DMS79 (cell line): ENCODE measurements around the gene ASXL1.
"Not testable (repeated sequence)": the region's sequence is repeated elsewhere in the genome, so short reads cannot be mapped to it uniquely, and the experiment has no call there.

Experiments
- DNase-seq: peaks from one replicate; lab custom pipeline; 2025; lab: John Stamatoyannopoulos, UW

Gene ASXL1

DNA sequence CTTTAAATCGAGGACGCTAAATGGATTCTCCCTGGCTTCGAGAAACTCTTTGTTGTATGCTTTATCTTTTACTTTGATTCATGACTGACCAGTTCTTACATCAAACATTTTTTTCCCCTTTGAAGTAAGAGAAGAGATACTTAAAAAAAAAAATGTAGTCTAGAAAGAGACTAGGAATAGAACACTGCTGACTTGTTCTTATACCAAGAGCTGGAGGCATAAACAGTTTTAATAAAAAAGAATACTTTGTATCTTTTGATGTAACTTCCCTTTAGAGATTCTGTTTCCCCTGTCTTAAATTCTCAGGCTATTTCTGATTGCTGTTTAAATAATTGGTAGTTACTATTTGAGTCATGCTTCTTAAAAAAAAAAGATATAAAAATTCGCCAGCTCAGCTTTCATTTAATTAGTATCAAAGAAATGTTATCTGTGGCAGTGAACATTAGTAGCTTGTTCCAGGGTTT is 4.8 kb downstream of the ASXL1 start:
- DNase-seq, result no peak

DNA sequence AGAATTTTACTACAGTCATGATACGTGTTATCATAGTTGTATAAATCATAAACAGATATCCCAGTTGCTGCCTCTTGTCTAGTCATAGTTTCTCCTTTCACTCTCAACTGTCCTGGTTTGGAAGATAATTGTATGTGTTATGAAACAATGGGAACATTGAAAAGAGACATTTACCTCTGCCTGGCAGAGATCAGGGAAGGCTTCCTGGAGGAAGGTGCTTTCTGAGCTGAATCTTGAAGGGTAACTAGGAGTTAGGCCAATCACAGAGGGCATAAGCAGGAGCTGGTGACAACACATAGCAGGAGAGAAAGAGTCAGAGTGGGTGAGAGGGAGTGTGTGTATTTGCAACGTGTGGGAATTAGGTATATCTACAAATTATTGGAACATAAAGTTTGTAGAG is 5.4 kb downstream of the ASXL1 start:
- no peak for DNase-seq

DNA sequence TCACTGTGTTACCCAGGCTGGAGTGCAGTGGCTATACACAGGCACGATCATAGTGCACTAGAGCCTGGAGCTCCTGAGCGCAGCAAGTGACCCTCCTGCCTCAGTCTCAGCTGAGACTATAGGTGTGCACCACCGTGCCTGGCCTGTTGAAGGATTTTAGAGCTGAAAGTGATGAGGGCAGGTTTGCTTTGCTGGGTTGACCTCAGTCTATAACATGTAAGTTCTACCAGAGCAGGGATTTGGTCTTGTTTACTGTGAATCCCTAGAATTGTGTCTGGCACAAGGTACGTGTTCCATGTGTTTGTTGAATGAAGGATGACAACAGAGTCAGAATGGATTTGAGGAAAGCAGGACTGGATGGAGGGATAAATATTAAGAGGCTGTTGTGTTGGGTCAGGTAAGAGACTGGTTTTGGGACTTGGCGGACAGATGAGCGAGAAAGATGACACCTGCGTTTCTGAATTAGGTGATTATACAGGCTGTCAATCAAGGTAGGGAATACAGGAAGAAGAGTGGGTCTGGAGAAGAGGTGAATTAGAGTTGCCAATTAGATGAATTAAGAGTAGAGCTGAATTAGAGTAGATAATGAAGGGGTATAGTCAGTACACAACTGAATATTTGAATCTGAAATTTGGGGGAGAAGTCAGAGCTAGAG is 6.5 kb downstream of the ASXL1 start:
- DNase-seq, result no peak

DNA sequence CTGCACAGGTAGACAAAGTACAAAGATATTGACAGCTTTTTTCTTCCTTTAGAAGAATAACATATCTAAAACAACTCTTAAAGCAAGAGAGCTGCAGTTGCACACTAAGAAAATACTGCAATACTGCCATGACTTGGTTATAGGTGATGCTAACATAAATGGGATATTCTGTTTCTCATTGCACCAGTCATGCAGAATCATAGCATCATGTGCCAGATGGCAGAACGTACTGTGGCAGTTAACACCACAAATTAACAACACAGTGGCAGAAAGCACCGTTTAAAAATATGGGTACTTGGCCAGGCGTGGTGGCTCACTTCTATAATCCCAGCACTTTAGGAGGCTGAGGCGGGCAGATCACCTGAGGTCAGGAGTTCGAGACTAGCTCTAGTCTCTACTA is 7.4 kb downstream of the ASXL1 start:
- no peak for DNase-seq

DNA sequence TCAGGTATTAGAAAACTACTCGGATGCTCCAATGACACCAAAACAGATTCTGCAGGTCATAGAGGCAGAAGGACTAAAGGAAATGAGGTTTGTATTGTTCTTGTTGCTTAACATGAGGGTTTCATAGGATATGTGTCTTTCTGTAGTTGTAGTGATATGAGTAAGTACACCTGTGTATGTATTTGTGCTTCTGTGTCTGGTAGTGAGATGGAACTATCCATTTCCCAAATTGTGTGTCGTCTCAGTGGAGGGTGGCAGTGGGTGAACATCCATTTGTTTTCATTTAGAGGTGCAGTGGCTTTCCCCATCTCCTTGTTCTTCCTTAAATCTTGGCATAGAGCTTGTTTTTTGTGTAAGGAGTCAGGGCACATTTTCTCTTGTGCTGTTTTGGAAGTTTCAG is 8.2 kb downstream of the ASXL1 start:
- no peak for DNase-seq

DNA sequence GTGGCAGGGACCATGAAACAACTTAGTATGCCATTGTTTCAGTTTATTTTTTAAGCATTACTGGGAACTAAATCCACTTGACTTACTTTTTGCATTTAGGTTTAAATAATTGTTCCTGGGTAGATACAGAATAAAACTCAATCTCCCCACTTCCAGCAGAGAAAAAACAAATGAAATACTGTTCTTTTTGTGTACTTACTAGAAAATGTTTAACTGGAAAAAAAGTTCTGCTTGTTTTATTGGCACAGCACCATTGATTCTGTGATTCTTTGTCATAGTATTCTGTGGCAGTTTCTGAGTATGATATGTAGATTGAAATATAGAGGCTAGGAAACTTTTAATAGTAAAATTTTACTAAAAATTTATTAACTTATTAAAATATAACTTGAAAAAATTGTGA is 10.2 kb downstream of the ASXL1 start:
- DNase-seq, result no peak

- no peak for DNase-seq
These were observed 10.8 kb downstream of the ASXL1 start for GRCh38 chr20:32368925-32369324.

DNA sequence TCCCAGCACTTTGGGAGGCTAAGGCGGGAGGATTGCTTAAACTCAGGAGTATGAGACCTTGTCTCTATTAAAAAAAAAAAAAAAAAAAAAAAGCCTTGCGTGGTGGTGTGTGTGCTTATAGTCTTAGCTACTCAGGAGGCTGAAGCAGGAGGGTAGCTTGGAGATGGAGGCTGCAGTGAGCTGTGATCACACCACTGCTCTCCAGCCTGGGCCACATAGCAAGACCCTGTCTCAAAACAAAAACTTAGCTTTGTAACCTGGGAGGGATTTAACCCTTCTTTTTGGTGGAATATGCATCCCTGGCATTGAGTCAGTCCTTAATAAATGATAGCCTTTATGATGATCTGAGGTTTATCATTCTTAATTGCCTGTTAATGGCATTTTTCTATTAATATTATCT is 12.8 kb downstream of the ASXL1 start:
- no peak for DNase-seq

GRCh38 chr20:32378461-32378860 is 20.3 kb downstream of the ASXL1 start:
- no peak for DNase-seq

DNA sequence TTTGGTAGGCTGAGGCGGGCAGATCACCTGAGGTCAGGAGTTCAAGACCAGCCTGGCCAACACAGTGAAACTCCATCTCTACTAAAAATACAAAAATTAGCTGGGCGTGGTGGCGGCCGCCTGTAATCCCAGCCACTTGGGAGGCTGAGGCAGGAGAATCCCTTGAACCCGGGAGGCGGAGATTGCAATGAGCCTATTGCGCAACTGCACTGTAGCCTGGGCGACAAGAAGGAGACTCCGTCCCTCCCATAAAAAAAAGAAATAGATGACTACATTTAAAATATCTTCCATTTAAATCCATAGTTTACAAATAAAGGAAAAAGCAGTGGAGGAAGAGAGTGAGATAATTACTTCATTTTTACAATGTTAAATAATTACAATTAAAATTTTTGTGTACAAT is 21.9 kb downstream of the ASXL1 start:
- DNase-seq, result not testable (repeated sequence)

DNA sequence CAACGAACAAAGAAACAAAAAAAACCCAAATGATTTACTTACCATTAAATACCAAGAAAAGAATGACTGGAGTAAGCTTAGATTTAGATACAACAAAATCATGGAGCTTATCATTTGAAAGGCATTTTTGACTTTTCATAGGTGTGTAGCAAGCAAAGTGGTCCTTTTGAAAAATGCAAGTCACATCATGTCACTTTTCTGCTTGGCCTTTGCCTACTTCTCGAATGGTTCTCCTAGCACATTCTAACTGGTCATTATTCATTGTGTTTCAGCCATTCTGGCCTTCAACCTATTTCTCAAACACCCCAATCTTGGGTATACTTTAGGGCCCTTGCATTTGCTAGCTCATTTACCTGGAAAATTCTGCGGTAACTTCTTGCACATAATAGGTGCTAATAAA is 22.6 kb downstream of the ASXL1 start:
- no peak for DNase-seq

DNA sequence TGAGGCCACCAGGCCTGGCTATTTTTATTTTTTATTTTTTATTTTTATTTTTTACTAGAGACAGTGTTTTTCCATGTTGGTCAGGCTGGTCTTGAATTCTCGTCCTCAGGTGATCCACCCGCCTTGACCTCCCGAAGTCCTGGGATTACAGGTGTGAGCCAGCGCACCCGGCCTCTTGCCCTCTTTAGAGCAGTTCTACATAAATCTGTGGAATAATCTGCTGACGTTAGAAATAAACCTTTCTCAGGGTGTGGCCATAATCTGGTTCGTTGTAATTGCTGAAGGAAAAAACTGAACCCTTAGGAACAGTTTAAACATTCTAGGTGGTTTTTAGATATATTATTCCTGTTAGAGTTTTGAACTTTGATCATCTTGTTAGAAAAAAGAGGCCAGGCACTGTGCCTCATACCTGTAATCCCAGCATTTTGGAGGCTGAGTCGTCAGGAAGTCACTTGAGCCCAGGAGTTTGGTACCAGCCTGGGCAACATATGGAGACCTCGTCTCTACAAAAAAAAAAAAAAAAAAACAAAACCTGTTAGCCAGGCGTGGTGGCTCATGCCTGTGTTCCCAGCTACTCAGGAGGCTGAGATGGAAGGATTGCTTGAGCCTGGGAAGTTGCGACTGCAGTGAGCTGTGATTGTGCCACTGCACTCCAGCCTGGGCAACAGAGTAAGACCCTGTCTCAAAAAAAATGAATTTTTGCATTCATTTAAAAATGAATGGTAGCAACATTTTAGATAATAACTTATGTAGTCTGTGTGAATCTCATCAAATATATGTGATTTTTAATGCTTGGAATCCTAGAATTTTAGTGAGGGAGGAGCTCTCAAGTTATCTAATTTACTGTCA is 24.2 kb downstream of the ASXL1 start:
- DNase-seq, result no peak

DNA sequence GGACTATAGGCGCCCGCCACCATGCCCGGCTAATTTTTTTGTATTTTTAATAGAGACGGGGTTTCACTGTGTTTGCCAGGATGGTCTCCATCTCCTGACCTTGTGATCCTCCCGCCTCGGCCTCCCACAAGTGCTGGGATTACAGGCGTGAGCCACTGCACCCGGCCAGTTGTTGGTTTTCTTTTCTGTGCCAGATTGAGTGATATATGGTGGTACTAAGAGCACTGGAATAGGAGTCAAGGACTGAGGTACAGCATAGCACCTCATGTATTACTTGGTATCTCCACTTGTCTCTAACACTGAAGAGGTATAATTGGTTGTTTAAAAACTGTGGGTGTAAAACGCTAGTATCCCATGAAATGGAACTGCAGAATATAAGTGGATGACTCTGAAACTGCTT is 25.3 kb downstream of the ASXL1 start:
- not testable (repeated sequence) for DNase-seq

DNA sequence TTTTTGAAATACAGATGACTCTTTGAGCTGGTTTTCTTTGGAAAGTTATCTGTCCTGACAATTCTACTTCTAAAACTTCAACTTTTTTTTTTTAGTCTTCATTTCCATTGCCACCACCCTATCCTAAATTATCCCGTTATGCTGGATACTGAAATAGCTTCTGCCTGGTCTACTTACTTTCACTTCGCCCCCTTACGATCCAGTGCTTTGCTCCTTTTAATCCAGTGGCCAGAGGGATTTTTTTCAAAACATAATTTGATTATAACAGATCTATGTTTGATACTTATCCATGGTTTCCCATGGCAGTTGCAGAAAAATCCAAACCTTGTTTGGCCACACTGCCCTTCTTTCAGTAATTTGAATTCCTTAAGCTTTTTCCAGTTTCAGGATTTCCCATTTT is 27.4 kb downstream of the ASXL1 start:
- DNase-seq, result no peak

- DNase-seq, result no peak
These were observed 28.0 kb downstream of the ASXL1 start for GRCh38 chr20:32386091-32386490.

- peak; percentile 42 for DNase-seq
These were observed 29.1 kb downstream of the ASXL1 start for GRCh38 chr20:32387252-32387651.

DNA sequence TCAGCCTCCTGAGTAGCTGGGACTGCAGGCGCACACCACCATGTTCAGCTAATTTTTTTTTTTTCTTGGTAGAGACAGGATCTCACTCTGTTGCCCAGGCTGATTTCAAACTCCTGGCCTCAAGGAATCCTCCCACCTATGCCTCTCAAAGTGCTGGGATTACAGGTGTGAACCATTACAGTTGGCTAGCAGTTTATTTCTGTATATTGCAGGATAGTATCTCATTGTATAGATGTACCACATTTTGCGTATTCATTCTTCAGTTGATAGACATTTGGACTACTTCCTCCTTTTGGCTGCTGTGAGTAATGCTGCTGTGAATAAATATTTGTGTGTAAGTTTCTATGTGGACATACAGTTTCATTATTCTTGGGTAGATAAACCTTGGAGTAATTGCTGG is 32.9 kb downstream of the ASXL1 start:
- no peak for DNase-seq

DNA sequence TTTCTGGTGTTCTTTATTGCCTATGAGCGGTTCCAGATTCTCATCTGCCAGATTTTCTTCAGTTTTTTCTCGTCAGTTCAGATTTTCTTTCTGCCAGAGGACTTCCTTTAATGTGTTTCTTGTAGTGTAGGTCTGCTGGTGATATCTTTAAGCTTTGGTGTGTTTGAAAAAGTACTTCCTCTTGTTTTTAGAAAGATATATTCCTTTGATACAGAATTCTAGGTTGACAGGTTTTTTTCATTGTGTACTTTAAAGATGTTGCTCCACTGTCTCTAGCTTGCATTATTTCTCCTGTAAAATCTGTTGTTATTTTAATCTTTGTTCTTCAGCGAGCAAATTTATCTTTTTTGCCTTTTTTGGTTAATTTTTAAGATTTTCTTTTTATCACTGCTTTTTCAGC is 36.9 kb downstream of the ASXL1 start:
- DNase-seq, result no peak

DNA sequence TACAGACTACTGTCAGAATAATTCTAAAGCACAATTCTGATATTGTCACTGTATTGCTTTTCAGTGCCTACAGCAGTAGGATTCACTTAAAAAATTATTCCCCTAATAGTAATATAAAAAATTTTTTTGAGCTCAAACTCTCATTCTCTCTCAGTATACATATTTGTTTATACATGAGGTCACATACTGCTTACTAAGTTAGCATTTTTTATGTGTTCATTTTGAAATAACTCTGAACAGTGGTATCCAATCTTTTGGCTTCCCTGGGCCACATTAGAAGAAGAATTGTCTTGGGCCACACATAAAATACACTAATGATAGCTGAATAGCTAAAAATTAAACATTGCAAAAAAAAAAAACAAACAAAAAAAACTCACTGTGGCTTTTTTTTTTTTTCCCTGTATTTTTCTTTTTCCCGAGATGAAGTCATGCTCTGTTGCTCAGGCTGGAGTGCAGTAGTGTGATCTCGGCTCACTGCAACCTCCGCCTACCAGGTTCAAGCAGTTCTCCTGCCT is 38.6 kb downstream of the ASXL1 start:
- no peak for DNase-seq

DNA sequence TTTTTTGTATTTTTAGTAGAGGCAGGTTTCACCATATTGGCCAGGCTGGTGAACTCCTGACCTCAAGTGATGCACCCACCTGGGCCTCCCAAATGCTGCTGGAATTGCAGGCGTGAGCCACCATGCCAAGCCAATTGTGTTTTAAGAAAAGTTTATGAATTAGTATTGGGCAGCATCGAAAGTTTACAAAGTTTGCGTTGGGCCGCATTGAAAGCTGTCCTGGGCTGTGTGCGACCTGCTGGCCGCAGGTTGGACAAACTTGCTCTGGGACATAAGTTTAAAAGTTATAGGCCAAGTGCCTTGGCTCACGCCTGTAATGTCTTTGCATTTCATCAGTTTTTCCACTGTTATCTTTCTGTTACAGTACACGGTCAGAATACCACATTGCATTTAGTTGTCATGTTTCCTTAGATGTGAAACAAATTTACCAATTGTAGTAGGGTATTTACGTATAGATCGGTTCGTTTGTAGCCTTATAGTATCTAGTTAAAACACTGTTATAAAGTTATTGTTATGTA is 39.5 kb downstream of the ASXL1 start:
- no peak for DNase-seq

GRCh38 chr20:32400476-32400875 is 42.3 kb downstream of the ASXL1 start:
- DNase-seq, result no peak

DNA sequence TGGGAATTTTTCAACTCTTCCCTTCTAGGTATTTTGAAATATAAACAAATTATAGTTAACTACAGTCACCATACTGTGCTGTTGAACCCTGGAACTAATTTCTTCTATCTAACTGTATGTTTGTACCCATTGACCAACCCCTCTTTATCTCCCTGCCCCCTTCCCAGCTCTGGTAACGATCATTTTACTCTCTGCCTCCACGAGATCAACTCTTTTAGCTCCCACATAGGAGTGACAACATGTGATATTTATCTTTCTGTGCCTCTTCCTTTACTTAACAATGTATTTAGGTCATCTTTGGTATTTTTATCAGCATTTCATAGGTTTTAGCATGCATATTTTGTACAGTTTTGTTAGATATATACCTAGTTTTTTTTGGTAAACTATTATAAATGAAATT is 45.9 kb downstream of the ASXL1 start:
- no peak for DNase-seq

- no peak for DNase-seq
These were observed 48.6 kb downstream of the ASXL1 start for GRCh38 chr20:32406701-32407100.
